Pancreas (tissue), 10 donors: ENCODE measurements around the gene MCRS1. TPM values are rescaled to one million over a fixed set of nuclear protein-coding genes. Genes with fewer than 3 reads are reported as not detected.
A peak's percentile ranks its signal among the peaks of the same experiment; 100 is the strongest.

Source experiments
- ATAC-seq, 4 donors: fragments of 200-7000 bp; cut with Tn5 transposase; one replicate each; pipeline versions ENCODE4 v1.8.0 to v1.9.1; 2020; ENCODE audit warnings: mild to moderate bottlenecking in 4 of 4, moderate library complexity in 4 of 4
- DNase-seq, 6 donors: peaks; one replicate each; pipeline ENCODE4 v3.0.0-alpha.2; 2020
- FAIRE-seq: peaks from 2 replicates; lab custom pipeline; 2012; peaks lifted over from hg19 to GRCh38; lab: Jason Lieb, UNC
- H3K27ac ChIP-seq, 4 donors: fragments of 200-600 bp; sonication (generic); 1 replicate in 3 of 4; 2 replicates in 1 of 4; pipeline versions ENCODE4 v1.5.0 to v1.8.0; 2020
- H3K27me3 ChIP-seq, 4 donors: fragments of 200-600 bp; one replicate each; pipeline ENCODE4 v1.8.0; 2021
- H3K36me3 ChIP-seq, 3 donors: fragments of 200-600 bp; sonication (generic) in 1 of 3; one replicate each; pipeline versions ENCODE4 v1.5.0 to v1.8.0; 2020 to 2021
- H3K4me1 ChIP-seq, 3 donors: fragments of 200-600 bp; one replicate each; pipeline ENCODE4 v1.8.0; 2021
- H3K4me3 ChIP-seq, 4 donors: fragments of 200-600 bp; sonication (generic) in 2 of 4; one replicate each; pipeline versions ENCODE4 v1.5.0 to v1.8.0; 2020 to 2021
- H3K9me3 ChIP-seq, 4 donors: fragments of 200-600 bp; one replicate each; pipeline ENCODE4 v1.8.0; 2021
- CTCF ChIP-seq, 4 donors: fragments of 200-600 bp; sonication (generic) in 3 of 4; IDR thresholded peaks; one replicate each; pipeline versions ENCODE4 v1.5.0 to v1.8.0; 2021; ENCODE audit warnings: antibody characterized with exemption in 4 of 4
- WGBS, 2 donors: extraction: QIAGEN DNeasy Blood & Tissue Kit; methylation state at CpG; one replicate each; pipeline ENCODE4 v1.1.7; 2013; 5-methylcytosine and 5-hydroxymethylcytosine counted together
- intact Hi-C, 3 donors: fragments of 100-400 bp; cut with DNase I; formaldehyde crosslinking; loops; one replicate each; pipeline versions ENCODE4 v1.11.1 to v1.14.2; 2022
- polyA plus RNA-seq, 2 donors: library from polyadenylated mRNA; stranded (reverse); fragments of 200-250 nt; gene quantifications; one replicate each; pipeline ENCODE4 v1.2.3, GENCODE V29; 2013
- total RNA-seq, 6 donors: library from RNA; stranded (reverse); fragmentation: NEBNext Ultra II Directional in 4 of 6; extraction: Animal tissue kit (Norgen Biotek cat#: 25700) in 4 of 6; gene quantifications; one replicate each; pipeline versions ENCODE4 v1.2.1 to v1.2.4, GENCODE V29; 2021 to 2023
- donor health status: healthy with polysubstance abuse.
- donor health status: DM: no; HTN: no; CAD: no; lungs with moderate emphysema.
- donor health status: DM: no; HTN: no; CAD: no.
- donor health status: control.
- donor health status: control.
- donor health status: Bipolar disorder and iron deficiency.
- donor health status: DM: yes; HTN: yes; CAD: no.
- donor health status: DM: no; HTN: no; CAD: no.
- donor health status: DM: no; HTN: no; CAD: no.
- donor health status: DM: yes; HTN: yes; CAD: no.

MCRS1 gene
- total and polyA plus RNA-seq, 8 donors: 19.3 to 71.0 (median 25.9) TPM

- Histone ChIP-seq H3K4me3 (no peak overlapping the region), H3K4me1 (peaks cover 9 to 15% (median 13%) of the 10 kb centered on the region in 3 donors), H3K36me3 (no peaks in the 10 kb centered on the region), H3K9me3 (no peaks in the 10 kb centered on the region), H3K27ac (no peak overlapping the region), H3K27me3 (no peaks in the 10 kb centered on the region)
- DNase-seq: no peak
- no peak for FAIRE-seq
- WGBS, 2 donors: 81 to 94% methylated on average over 3 of the region's 3 CpGs
- no peak for TF ChIP-seq CTCF (IDR thresholded peaks at IDR 0.05)
- no peak for ATAC-seq
- intact Hi-C loops: no loop called here
Measured at GRCh38 chr12:49546481-49546880, 21.5 kb downstream of the MCRS1 start.

- DNase-seq (no peak), ATAC-seq (no peak), FAIRE-seq (no peak)
- Histone ChIP-seq H3K4me1 (peaks cover 2 to 8% (median 6%) of the 10 kb centered on the region in 3 donors), H3K4me3 (no peak overlapping the region), H3K9me3 (no peaks in the 10 kb centered on the region), H3K27me3 (no peaks in the 10 kb centered on the region), H3K27ac (no peak overlapping the region), H3K36me3 (no peaks in the 10 kb centered on the region)
- intact Hi-C loops: no loop called here
- WGBS, 2 donors: 80 to 95% methylated on average over 4 of the region's 4 CpGs
- no peak for TF ChIP-seq CTCF (IDR thresholded peaks at IDR 0.05)
Measured at GRCh38 chr12:49545815-49546214, 22.1 kb downstream of the MCRS1 start.

- no peak for TF ChIP-seq CTCF (IDR thresholded peaks at IDR 0.05)
- no peak overlapping the region for H3K4me3 ChIP-seq
- intact Hi-C loops: no loop called here
- no peak for ATAC-seq
- no peaks in the 10 kb centered on the region for H3K27me3 ChIP-seq
- H3K36me3 ChIP-seq: no peaks in the 10 kb centered on the region
- peak in 1 of 6 donors; percentile 50 for DNase-seq
- H3K27ac ChIP-seq: no peak overlapping the region
- H3K9me3 ChIP-seq: no peaks in the 10 kb centered on the region
- FAIRE-seq: no peak
- WGBS, 2 donors: 70 to 74% methylated on average over 39 of the region's 39 CpGs
- H3K4me1 ChIP-seq: no peaks in the 10 kb centered on the region
Measured at GRCh38 chr12:49543914-49544815, 23.8 kb downstream of the MCRS1 start.

DNA sequence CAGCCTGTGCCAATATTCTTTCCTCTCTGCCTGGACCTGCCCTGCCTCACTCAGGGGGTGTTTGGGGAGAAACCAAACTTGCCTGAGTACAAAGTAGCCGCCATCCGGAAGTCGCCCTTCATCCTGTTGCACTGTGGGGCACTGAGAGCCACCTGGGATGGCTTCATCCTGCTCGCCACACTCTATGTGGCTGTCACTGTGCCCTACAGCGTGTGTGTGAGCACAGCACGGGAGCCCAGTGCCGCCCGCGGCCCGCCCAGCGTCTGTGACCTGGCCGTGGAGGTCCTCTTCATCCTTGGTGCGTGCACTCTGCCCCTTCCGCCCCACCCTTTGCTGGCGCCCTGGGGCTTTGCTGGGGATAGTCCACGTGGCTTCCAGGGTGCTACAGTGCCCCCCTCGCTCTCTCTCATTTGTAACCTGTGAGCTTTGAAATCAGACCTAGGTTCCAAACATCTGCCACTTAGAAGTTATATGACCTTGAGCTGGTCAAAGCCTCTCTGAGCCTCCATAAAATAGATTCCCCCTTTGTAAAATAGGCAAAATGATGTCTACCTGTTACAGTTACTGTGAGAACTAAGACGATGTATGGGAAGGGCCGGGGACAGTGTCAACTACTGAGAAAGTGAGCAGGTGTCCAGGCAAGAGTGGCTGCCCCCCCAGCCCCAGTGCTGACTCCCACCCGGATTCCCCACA is 24.6 kb downstream of the MCRS1 start:
- DNase-seq: peak in 1 of 6 donors; percentile 41
- Histone ChIP-seq H3K9me3 (no peaks in the 10 kb centered on the region), H3K4me3 (no peak overlapping the region), H3K27me3 (no peaks in the 10 kb centered on the region), H3K4me1 (no peaks in the 10 kb centered on the region), H3K36me3 (no peaks in the 10 kb centered on the region), H3K27ac (no peak overlapping the region)
- no peak for FAIRE-seq
- no peak for ATAC-seq
- TF ChIP-seq CTCF (IDR thresholded peaks at IDR 0.05): no peak
- intact Hi-C loops: no loop called here
- 65 to 72% methylated on average over 20 of the region's 20 CpGs for WGBS, 2 donors
